ENCODE data around the gene TMEM150A.

TMEM150A gene

DNA sequence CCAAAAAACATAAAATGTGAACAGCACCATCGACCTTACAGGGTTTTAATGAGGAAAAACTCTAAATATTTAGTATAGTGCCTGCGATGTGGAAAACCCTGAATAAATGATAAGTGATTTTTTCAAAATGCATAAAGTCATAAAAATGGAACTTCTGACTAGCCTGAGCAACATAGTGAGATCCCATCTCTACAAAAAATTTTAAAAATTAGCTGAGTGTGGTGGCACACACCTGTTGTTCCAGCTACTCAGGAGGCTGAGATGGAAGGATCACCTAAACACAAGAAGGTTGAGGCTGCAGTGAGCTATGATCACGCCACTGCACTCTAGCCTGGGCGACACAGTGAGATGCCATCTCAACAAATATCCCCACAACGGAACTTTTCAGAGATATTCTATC lies 45.4 kb downstream of the TMEM150A start:
- TF ChIP-seq TAF1 (IDR thresholded peaks at IDR 0.05; ENCODE audit: low read depth) = no peak
- TF ChIP-seq EGR1 (IDR thresholded peaks at IDR 0.05) = no peak
- no peak for TF ChIP-seq EP300 (IDR thresholded peaks at IDR 0.05; ENCODE audit: borderline replicate concordance)
- TF ChIP-seq TCF12 (IDR thresholded peaks at IDR 0.05; ENCODE audit: low read depth) = no peak
- TF ChIP-seq CREB1 (IDR thresholded peaks at IDR 0.05; ENCODE audit: low read depth) = no peak
- TF ChIP-seq RAD21 (IDR thresholded peaks at IDR 0.05; ENCODE audit: low read depth) = no peak
- no peak for TF ChIP-seq TEAD4 (IDR thresholded peaks at IDR 0.05)
- no peak for TF ChIP-seq NFIC (IDR thresholded peaks at IDR 0.05)
- no peak for TF ChIP-seq ZBTB7A (IDR thresholded peaks at IDR 0.05; ENCODE audit: low read depth)
- no peak for TF ChIP-seq FOXM1 (IDR thresholded peaks at IDR 0.05; ENCODE audit: borderline replicate concordance, low read depth)
- TF ChIP-seq CEBPB (IDR thresholded peaks at IDR 0.05) = no peak
- TF ChIP-seq, protein P1, sequence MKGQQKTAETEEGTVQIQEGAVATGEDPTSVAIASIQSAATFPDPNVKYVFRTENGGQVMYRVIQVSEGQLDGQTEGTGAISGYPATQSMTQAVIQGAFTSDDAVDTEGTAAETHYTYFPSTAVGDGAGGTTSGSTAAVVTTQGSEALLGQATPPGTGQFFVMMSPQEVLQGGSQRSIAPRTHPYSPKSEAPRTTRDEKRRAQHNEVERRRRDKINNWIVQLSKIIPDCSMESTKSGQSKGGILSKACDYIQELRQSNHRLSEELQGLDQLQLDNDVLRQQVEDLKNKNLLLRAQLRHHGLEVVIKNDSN (IDR thresholded peaks at IDR 0.05) = no peak
- TF ChIP-seq, protein P2, sequence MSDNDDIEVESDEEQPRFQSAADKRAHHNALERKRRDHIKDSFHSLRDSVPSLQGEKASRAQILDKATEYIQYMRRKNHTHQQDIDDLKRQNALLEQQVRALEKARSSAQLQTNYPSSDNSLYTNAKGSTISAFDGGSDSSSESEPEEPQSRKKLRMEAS (IDR thresholded peaks at IDR 0.05) = no peak
- no peak for TF ChIP-seq YY1 (IDR thresholded peaks at IDR 0.05; ENCODE audit: low read depth)
- TF ChIP-seq, protein P3, sequence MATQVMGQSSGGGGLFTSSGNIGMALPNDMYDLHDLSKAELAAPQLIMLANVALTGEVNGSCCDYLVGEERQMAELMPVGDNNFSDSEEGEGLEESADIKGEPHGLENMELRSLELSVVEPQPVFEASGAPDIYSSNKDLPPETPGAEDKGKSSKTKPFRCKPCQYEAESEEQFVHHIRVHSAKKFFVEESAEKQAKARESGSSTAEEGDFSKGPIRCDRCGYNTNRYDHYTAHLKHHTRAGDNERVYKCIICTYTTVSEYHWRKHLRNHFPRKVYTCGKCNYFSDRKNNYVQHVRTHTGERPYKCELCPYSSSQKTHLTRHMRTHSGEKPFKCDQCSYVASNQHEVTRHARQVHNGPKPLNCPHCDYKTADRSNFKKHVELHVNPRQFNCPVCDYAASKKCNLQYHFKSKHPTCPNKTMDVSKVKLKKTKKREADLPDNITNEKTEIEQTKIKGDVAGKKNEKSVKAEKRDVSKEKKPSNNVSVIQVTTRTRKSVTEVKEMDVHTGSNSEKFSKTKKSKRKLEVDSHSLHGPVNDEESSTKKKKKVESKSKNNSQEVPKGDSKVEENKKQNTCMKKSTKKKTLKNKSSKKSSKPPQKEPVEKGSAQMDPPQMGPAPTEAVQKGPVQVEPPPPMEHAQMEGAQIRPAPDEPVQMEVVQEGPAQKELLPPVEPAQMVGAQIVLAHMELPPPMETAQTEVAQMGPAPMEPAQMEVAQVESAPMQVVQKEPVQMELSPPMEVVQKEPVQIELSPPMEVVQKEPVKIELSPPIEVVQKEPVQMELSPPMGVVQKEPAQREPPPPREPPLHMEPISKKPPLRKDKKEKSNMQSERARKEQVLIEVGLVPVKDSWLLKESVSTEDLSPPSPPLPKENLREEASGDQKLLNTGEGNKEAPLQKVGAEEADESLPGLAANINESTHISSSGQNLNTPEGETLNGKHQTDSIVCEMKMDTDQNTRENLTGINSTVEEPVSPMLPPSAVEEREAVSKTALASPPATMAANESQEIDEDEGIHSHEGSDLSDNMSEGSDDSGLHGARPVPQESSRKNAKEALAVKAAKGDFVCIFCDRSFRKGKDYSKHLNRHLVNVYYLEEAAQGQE (IDR thresholded peaks at IDR 0.05; ENCODE audit: low read depth) = no peak

DNA sequence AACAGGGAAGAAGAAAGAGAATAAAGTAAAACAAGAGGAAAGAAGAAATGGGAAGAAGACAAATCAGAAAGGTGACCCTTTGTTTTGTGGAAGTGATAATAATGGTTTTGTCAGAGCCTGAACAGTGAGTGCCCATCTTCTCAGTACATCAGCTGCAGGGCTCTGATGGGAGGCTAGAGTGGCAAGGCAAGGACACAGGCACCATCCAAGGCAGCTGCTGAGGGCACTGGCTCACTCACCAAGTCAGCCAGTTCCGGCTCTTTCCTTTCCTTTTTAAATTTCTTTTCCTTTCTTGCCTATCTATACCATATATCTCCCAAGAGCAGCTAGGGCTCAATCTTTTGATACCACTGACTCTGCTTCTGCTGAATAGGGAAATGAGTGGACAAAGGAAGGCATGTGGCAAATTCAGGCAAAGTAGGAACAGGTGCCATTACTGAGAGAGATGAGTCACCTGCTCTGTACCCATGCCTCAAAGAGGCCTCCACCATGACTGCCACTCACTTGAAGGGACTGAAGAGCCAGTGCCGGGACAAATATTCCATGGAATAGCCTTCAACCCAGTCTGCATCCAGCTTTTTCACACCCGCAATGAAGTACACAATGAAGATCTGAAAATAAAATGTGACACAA lies 47.4 kb downstream of the TMEM150A start:
- TF ChIP-seq, protein P2 (IDR thresholded peaks at IDR 0.05) = no peak
- TF ChIP-seq, protein P1 (IDR thresholded peaks at IDR 0.05) = no peak
- no peak for TF ChIP-seq TCF12 (IDR thresholded peaks at IDR 0.05; ENCODE audit: low read depth)
- no peak for TF ChIP-seq RAD21 (IDR thresholded peaks at IDR 0.05; ENCODE audit: low read depth)
- TF ChIP-seq EGR1 (IDR thresholded peaks at IDR 0.05) = no peak
- TF ChIP-seq CEBPB (IDR thresholded peaks at IDR 0.05) = no peak
- no peak for TF ChIP-seq FOXM1 (IDR thresholded peaks at IDR 0.05; ENCODE audit: borderline replicate concordance, low read depth)
- TF ChIP-seq ZBTB7A (IDR thresholded peaks at IDR 0.05; ENCODE audit: low read depth) = no peak
- no peak for TF ChIP-seq YY1 (IDR thresholded peaks at IDR 0.05; ENCODE audit: low read depth)
- no peak for TF ChIP-seq NFIC (IDR thresholded peaks at IDR 0.05)
- no peak for TF ChIP-seq CREB1 (IDR thresholded peaks at IDR 0.05; ENCODE audit: low read depth)
- TF ChIP-seq TEAD4 (IDR thresholded peaks at IDR 0.05) = no peak
- TF ChIP-seq, protein P3 (IDR thresholded peaks at IDR 0.05; ENCODE audit: low read depth) = no peak
- TF ChIP-seq EP300 (IDR thresholded peaks at IDR 0.05; ENCODE audit: borderline replicate concordance) = no peak
- no peak for TF ChIP-seq TAF1 (IDR thresholded peaks at IDR 0.05; ENCODE audit: low read depth)

DNA sequence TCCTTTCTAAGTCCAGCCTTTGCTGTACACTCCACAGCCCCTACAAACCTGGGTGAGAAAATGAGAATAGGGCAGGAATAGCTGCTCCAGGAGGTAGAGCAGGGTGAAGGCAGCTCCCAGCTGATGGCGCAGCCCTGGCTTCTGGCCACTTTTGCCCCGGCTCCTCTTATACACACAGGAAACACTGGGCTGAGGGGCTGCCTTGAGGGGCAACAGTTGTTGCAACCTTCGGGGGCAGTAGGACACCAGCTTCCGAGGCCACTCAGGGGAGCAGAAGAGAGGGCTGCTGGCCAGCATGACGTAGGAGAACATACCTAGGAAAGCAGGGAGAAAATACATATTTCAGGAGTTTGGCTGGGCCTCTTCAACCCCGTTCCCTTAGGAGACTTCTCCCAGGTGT lies 49.3 kb downstream of the TMEM150A start:
- TF ChIP-seq FOXM1 (IDR thresholded peaks at IDR 0.05; ENCODE audit: borderline replicate concordance, low read depth) = no peak
- no peak for TF ChIP-seq NFIC (IDR thresholded peaks at IDR 0.05)
- TF ChIP-seq ZBTB7A (IDR thresholded peaks at IDR 0.05; ENCODE audit: low read depth) = no peak
- TF ChIP-seq TCF12 (IDR thresholded peaks at IDR 0.05; ENCODE audit: low read depth) = no peak
- TF ChIP-seq CEBPB (IDR thresholded peaks at IDR 0.05) = no peak

DNA sequence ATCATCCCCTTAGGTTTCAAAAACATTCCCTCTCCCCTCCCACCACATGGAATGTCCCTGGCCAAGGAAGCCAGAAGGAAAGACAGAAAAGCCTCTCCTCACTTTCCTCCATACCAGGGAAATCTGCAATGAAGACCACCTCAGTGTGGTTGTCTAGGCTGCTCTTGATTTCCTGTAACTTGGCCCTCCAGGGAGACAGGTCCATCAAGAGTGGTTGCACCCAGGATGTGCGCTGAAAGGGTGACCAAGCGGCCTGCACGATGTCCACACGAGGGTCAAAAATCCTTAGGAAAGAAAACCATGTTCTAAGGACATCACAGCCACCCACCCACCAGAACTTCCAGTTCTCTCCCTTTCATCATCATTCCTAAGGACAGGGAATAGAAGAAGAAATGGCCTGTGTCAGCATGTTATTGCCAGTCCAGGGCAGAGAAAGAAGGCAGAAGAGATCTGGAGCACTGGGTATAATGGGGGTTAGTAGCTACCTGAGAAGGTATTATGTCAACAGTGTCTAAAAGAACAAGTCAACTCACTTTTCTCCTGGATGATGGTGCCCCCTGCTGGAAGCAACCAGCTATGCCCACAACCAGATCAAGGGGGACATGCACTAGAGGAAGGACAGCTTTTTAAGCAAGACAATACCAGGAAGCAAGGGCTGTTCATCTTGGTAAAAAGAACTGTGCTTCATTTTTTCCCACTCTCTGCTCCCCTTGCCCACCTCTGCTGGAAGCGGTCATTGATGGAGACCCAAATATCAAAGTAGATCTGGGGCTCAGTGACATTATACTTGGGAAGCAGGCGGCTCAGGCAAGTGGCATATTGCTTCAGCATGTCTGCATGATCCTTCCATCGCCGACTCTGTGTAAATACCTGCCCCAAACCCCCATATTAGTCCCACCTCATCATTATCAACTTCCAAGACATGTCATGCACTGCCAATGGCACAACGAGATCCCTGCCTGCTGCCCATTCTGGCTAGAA lies 50.5 kb downstream of the TMEM150A start:
- TF ChIP-seq RAD21 (IDR thresholded peaks at IDR 0.05; ENCODE audit: low read depth) (peak; percentile 89), YY1 (IDR thresholded peaks at IDR 0.05; ENCODE audit: low read depth) (no peak), NFIC (IDR thresholded peaks at IDR 0.05) (no peak), TAF1 (IDR thresholded peaks at IDR 0.05; ENCODE audit: low read depth) (no peak), CREB1 (IDR thresholded peaks at IDR 0.05; ENCODE audit: low read depth) (no peak)
- TF ChIP-seq, protein P1 (IDR thresholded peaks at IDR 0.05) = no peak

DNA sequence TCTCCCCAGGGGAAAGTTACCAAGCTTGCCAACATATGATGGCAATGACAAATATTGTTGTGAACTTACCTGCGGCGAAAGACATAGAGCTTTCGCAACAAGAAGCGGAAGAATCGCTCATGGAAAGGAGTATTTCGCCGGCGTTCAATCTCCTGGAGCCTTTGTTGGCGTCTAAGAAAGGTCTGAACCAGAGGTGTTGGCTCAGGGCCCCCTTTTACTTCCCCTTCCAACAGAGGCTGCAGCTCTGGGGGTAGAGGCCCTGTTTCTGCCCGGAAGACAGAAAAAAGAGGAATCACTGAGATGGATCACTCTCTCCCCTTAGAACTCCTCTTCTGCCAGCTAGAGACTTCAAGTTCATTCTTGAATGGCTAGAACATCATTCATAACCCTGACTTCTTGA lies 52.0 kb downstream of the TMEM150A start:
- TF ChIP-seq, protein P1 (IDR thresholded peaks at IDR 0.05) = no peak
- TF ChIP-seq FOXM1 (IDR thresholded peaks at IDR 0.05; ENCODE audit: borderline replicate concordance, low read depth) (no peak), YY1 (IDR thresholded peaks at IDR 0.05; ENCODE audit: low read depth) (no peak), ZBTB7A (IDR thresholded peaks at IDR 0.05; ENCODE audit: low read depth) (no peak), TEAD4 (IDR thresholded peaks at IDR 0.05) (no peak), EP300 (IDR thresholded peaks at IDR 0.05; ENCODE audit: borderline replicate concordance) (no peak)
- TF ChIP-seq, protein P3 (IDR thresholded peaks at IDR 0.05; ENCODE audit: low read depth) = no peak
